ENCODE results near the gene CCDC102A. TPM values are rescaled to one million over a fixed set of nuclear protein-coding genes. Genes with fewer than 3 reads are reported as not detected.

CCDC102A gene
- total RNA-seq, 1 experiment from 2014 or later = 5.2 TPM

GRCh38 chr16:57480754-57481230, 55.6 kb downstream of the CCDC102A start:
- no peak for DNase-seq (ENCODE audit: extremely low read depth, low read depth)

- peak; percentile 56 for DNase-seq (ENCODE audit: extremely low read depth, low read depth)
These were observed 56.2 kb downstream of the CCDC102A start for GRCh38 chr16:57479976-57480753.

GRCh38 chr16:57479205-57479975, 57.0 kb downstream of the CCDC102A start:
- peak; percentile 25 for DNase-seq (ENCODE audit: extremely low read depth, low read depth)

GRCh38 chr16:57478396-57479204, 57.8 kb downstream of the CCDC102A start:
- DNase-seq (ENCODE audit: extremely low read depth, low read depth) = no peak

GRCh38 chr16:57477531-57478202, 58.7 kb downstream of the CCDC102A start:
- no peak for DNase-seq (ENCODE audit: extremely low read depth, low read depth)

GRCh38 chr16:57476546-57477410, 59.6 kb downstream of the CCDC102A start:
- no peak for DNase-seq (ENCODE audit: extremely low read depth, low read depth)

- DNase-seq (ENCODE audit: extremely low read depth, low read depth) = peak; percentile 40
These were observed 60.5 kb downstream of the CCDC102A start for GRCh38 chr16:57475711-57476339.

- no peak for DNase-seq (ENCODE audit: extremely low read depth, low read depth)
These were observed 61.4 kb downstream of the CCDC102A start for GRCh38 chr16:57474671-57475661.

GRCh38 chr16:57473906-57474305, 62.5 kb downstream of the CCDC102A start:
- DNase-seq (ENCODE audit: extremely low read depth, low read depth) = no peak

GRCh38 chr16:57473176-57473840, 63.1 kb downstream of the CCDC102A start:
- no peak for DNase-seq (ENCODE audit: extremely low read depth, low read depth)

GRCh38 chr16:57472665-57473060, 63.7 kb downstream of the CCDC102A start:
- no peak for DNase-seq (ENCODE audit: extremely low read depth, low read depth)

- DNase-seq (ENCODE audit: extremely low read depth, low read depth) = no peak
These were observed 64.3 kb downstream of the CCDC102A start for GRCh38 chr16:57471852-57472664.

- no peak for DNase-seq (ENCODE audit: extremely low read depth, low read depth)
These were observed 65.2 kb downstream of the CCDC102A start for GRCh38 chr16:57471209-57471608.

GRCh38 chr16:57470711-57471110, 65.7 kb downstream of the CCDC102A start:
- DNase-seq (ENCODE audit: extremely low read depth, low read depth) = no peak

GRCh38 chr16:57469917-57470470, 66.4 kb downstream of the CCDC102A start:
- no peak for DNase-seq (ENCODE audit: extremely low read depth, low read depth)

GRCh38 chr16:57469046-57469445, 67.3 kb downstream of the CCDC102A start:
- DNase-seq (ENCODE audit: extremely low read depth, low read depth) = no peak

Data from NCI-H460 (cell line).